NCI-H2227 treated with DMSO at 0.1 percent for 48 hours (cell line): ENCODE data around the gene VGLL4.
"Not testable (repeated sequence)": the region's sequence is repeated elsewhere in the genome, so short reads cannot be mapped to it uniquely, and the experiment has no call there.

Experiments used
- DNase-seq: peaks from one replicate; lab custom pipeline; 2025; lab: John Stamatoyannopoulos, UW

VGLL4 gene

GRCh38 chr3:11532931-11533391 lies 110.8 kb downstream of the VGLL4 start:
- DNase-seq, result no peak

- DNase-seq, result peak; percentile 67
Observed at GRCh38 chr3:11530153-11530721, 113.5 kb downstream of the VGLL4 start.

GRCh38 chr3:11529281-11529680 lies 114.4 kb downstream of the VGLL4 start:
- no peak for DNase-seq

GRCh38 chr3:11526121-11526520 lies 117.6 kb downstream of the VGLL4 start:
- not testable (repeated sequence) for DNase-seq

- peak; percentile 6 for DNase-seq
Observed at GRCh38 chr3:11523572-11524101, 120.1 kb downstream of the VGLL4 start.

- DNase-seq, result no peak
Observed at GRCh38 chr3:11522953-11523571, 120.7 kb downstream of the VGLL4 start.

GRCh38 chr3:11522398-11522715 lies 121.4 kb downstream of the VGLL4 start:
- no peak for DNase-seq

GRCh38 chr3:11521167-11521566 lies 122.5 kb downstream of the VGLL4 start:
- no peak for DNase-seq

GRCh38 chr3:11517601-11518000 lies 126.1 kb downstream of the VGLL4 start:
- DNase-seq, result no peak

- no peak for DNase-seq
Observed at GRCh38 chr3:11514191-11514821, 129.4 kb downstream of the VGLL4 start.

GRCh38 chr3:11513817-11514135 lies 129.9 kb downstream of the VGLL4 start:
- DNase-seq, result no peak

GRCh38 chr3:11513125-11513816 lies 130.4 kb downstream of the VGLL4 start:
- not testable (repeated sequence) for DNase-seq

- DNase-seq, result not testable (repeated sequence)
Observed at GRCh38 chr3:11511606-11512005, 132.1 kb downstream of the VGLL4 start.

- peak; percentile 56 for DNase-seq
Observed at GRCh38 chr3:11510356-11510755, 133.4 kb downstream of the VGLL4 start.

- DNase-seq, result peak; percentile 81
Observed at GRCh38 chr3:11510001-11510340, 133.7 kb downstream of the VGLL4 start.

GRCh38 chr3:11509173-11510000 lies 134.3 kb downstream of the VGLL4 start:
- peak; percentile 58 for DNase-seq

- no peak for DNase-seq
Observed at GRCh38 chr3:11508346-11509172, 135.2 kb downstream of the VGLL4 start.

- no peak for DNase-seq
Observed at GRCh38 chr3:11507719-11508118, 136.0 kb downstream of the VGLL4 start.
